Fibroblast of lung (primary cell): Measurements from ENCODE around the gene CACNG4. TPM values are rescaled to one million over a fixed set of nuclear protein-coding genes. Genes with fewer than 3 reads are reported as not detected.

Experiments
- DNase-seq, 2 donors: peaks; one replicate each; pipeline versions ENCODE4 v3.0.0 to v3.0.0-alpha.2; 2010; ENCODE audit warnings: low read depth in 2 of 2
- H2AFZ ChIP-seq: 2 replicates; pipeline ENCODE4 v1.5.1; 2012; ENCODE audit warnings: low read length, control low read depth, inconsistent platforms
- H3K27ac ChIP-seq: 2 replicates; pipeline ENCODE4 v1.5.1; 2011; ENCODE audit warnings: low read length, control low read depth; ENCODE audit not compliant: insufficient read depth
- H3K27me3 ChIP-seq: 2 replicates; pipeline ENCODE4 v1.5.1; 2011; ENCODE audit warnings: mild to moderate bottlenecking, low read length; ENCODE audit not compliant: control insufficient read depth, insufficient read depth
- H3K36me3 ChIP-seq: 2 replicates; pipeline ENCODE4 v1.5.1; 2011; ENCODE audit warnings: low read length; ENCODE audit not compliant: control insufficient read depth, insufficient read depth
- H3K4me1 ChIP-seq: 2 replicates; pipeline ENCODE4 v1.5.1; 2011; ENCODE audit warnings: low read length; ENCODE audit not compliant: control insufficient read depth, insufficient read depth; ENCODE audit errors: extremely low read depth
- H3K4me2 ChIP-seq: 2 replicates; pipeline ENCODE4 v1.5.1; 2011; ENCODE audit warnings: low read length, control low read depth; ENCODE audit not compliant: insufficient read depth; ENCODE audit errors: extremely low read depth
- H3K4me3 ChIP-seq, 4 experiments: fragments of 200-600 bp in 1 of 4; sonication (generic) in 1 of 4; replicated peaks in 1 of 4; 2 replicates each; pipeline ENCODE4 v1.5.1; 2011 to 2016; ENCODE audit warnings: low read length in 4 of 4, low read depth in 3 of 4, mild to moderate bottlenecking in 3 of 4, control low read depth in 2 of 4, inconsistent platforms in 1 of 4, mixed read lengths in 1 of 4; ENCODE audit not compliant: insufficient read depth in 1 of 4; ENCODE audit errors: control extremely low read depth in 1 of 4
- H3K79me2 ChIP-seq: 2 replicates; pipeline ENCODE4 v1.5.1; 2012; ENCODE audit warnings: mild to moderate bottlenecking, low read length, inconsistent platforms; ENCODE audit not compliant: control insufficient read depth, insufficient read depth
- H3K9ac ChIP-seq: 2 replicates; pipeline ENCODE4 v1.5.1; 2011; ENCODE audit warnings: mild to moderate bottlenecking, low read length, control low read depth; ENCODE audit not compliant: insufficient read depth
- H3K9me3 ChIP-seq: 2 replicates; pipeline ENCODE4 v1.5.1; 2012; ENCODE audit warnings: low read depth, low read length; ENCODE audit not compliant: control insufficient read depth, insufficient read depth
- H4K20me1 ChIP-seq: 2 replicates; pipeline ENCODE4 v1.5.1; 2011; ENCODE audit warnings: low read length; ENCODE audit not compliant: control insufficient read depth, insufficient read depth; ENCODE audit errors: extremely low read depth
- CTCF ChIP-seq, 2 donors: IDR thresholded peaks in 1 of 2; conservative IDR thresholded peaks in 1 of 2; 1 replicate in 1 of 2; 2 replicates in 1 of 2; pipeline ENCODE4 v1.5.1; 2011 to 2012; ENCODE audit warnings: low read length in 2 of 2, control low read depth in 1 of 2, inconsistent platforms in 1 of 2, low read depth in 1 of 2, mild to moderate bottlenecking in 1 of 2
- EZH2 ChIP-seq: IDR thresholded peaks from 2 replicates; pipeline ENCODE4 v1.5.1; 2012; ENCODE audit warnings: low read length, control low read depth, mild to moderate bottlenecking; ENCODE audit errors: missing control alignments
- polyA plus RNA-seq, 2 donors: library from polyadenylated mRNA; depleted of rRNA in 1 of 2; stranded (reverse) in 1 of 2; unstranded in 1 of 2; fragments of >200 nt; gene quantifications; 2 replicates each; pipeline ENCODE4 v1.2.1, GENCODE V29; 2011 to 2012; ENCODE audit warnings: missing spikeins in 1 of 2
- total RNA-seq: library from RNA; depleted of rRNA; stranded (reverse); fragments of >200 nt; gene quantifications from 2 replicates; pipeline ENCODE4 v1.2.1, GENCODE V29; 2014

CACNG4 gene
- total and polyA plus RNA-seq, 2 donors (not counting 1 experiment from before 2014, with no cell fraction given) = not detected

- no peaks in the 10 kb centered on the region for H3K9me3 ChIP-seq
- no peak overlapping the region for H3K27ac ChIP-seq
- no peak overlapping the region for H3K4me2 ChIP-seq
- no peak for DNase-seq
- no peak overlapping the region for H3K4me3 ChIP-seq
- no peak overlapping the region for H3K9ac ChIP-seq
- no peaks in the 10 kb centered on the region for H4K20me1 ChIP-seq
- TF ChIP-seq CTCF (conservative IDR thresholded peaks at IDR 0.05 in 1 of 2, IDR thresholded peaks at IDR 0.05 in 1 of 2; ENCODE audit: low read depth in 1 of 2, low read length in 2 of 2) (no peak), EZH2 (no peak)
- H3K36me3 ChIP-seq = no peaks in the 10 kb centered on the region
- H3K79me2 ChIP-seq = no peaks in the 10 kb centered on the region
- no peak overlapping the region for H2AFZ ChIP-seq
- H3K27me3 ChIP-seq = peaks cover 17% of the 10 kb centered on the region
- H3K4me1 ChIP-seq = no peaks in the 10 kb centered on the region
Observed at GRCh38 chr17:66976781-66977201, 12.3 kb downstream of the CACNG4 start.

GRCh38 chr17:66978514-66979061 lies 14.1 kb downstream of the CACNG4 start:
- no peak overlapping the region for H3K9ac ChIP-seq
- no peaks in the 10 kb centered on the region for H3K4me1 ChIP-seq
- peaks cover 17% of the 10 kb centered on the region for H3K27me3 ChIP-seq

GRCh38 chr17:66980896-66981295 lies 16.4 kb downstream of the CACNG4 start:
- Histone ChIP-seq H3K4me3 (no peak overlapping the region), H4K20me1 (no peaks in the 10 kb centered on the region), H3K27ac (no peak overlapping the region), H2AFZ (no peak overlapping the region), H3K79me2 (no peaks in the 10 kb centered on the region), H3K4me1 (no peaks in the 10 kb centered on the region), H3K4me2 (no peak overlapping the region), H3K36me3 (no peaks in the 10 kb centered on the region), H3K9ac (no peak overlapping the region), H3K27me3 (peaks cover 8% of the 10 kb centered on the region), H3K9me3 (no peaks in the 10 kb centered on the region)
- DNase-seq = no peak
- TF ChIP-seq CTCF (conservative IDR thresholded peaks at IDR 0.05 in 1 of 2, IDR thresholded peaks at IDR 0.05 in 1 of 2; ENCODE audit: low read depth in 1 of 2, low read length in 2 of 2) = no peak
- no peak for TF ChIP-seq EZH2

More at GRCh38 chr17:66978514-66979061, 14.1 kb downstream of the CACNG4 start:
- no peaks in the 10 kb centered on the region for H4K20me1 ChIP-seq
- H3K36me3 ChIP-seq = no peaks in the 10 kb centered on the region
- H3K9me3 ChIP-seq = no peaks in the 10 kb centered on the region
- DNase-seq = no peak
- no peak overlapping the region for H3K4me3 ChIP-seq
- no peaks in the 10 kb centered on the region for H3K79me2 ChIP-seq
- no peak overlapping the region for H3K27ac ChIP-seq
- TF ChIP-seq EZH2 (no peak), CTCF (conservative IDR thresholded peaks at IDR 0.05 in 1 of 2, IDR thresholded peaks at IDR 0.05 in 1 of 2; ENCODE audit: low read depth in 1 of 2, low read length in 2 of 2) (no peak)
- H2AFZ ChIP-seq = no peak overlapping the region
- no peak overlapping the region for H3K4me2 ChIP-seq
